IPS-NIHi11 (cell line): ENCODE data around the gene EYS.
"Not testable (repeated sequence)": the region's sequence is repeated elsewhere in the genome, so short reads cannot be mapped to it uniquely, and the experiment has no call there.

Experiments
- DNase-seq: peaks from one replicate; pipeline ENCODE4 v3.0.0; 2012; ENCODE audit warnings: mixed read lengths, low spot score

Gene EYS

GRCh38 chr6:64476935-64477334, 1230.1 kb downstream of the EYS start:
- DNase-seq, result no peak

- not testable (repeated sequence) for DNase-seq
These were observed 1237.6 kb downstream of the EYS start for GRCh38 chr6:64469405-64469804.

DNA sequence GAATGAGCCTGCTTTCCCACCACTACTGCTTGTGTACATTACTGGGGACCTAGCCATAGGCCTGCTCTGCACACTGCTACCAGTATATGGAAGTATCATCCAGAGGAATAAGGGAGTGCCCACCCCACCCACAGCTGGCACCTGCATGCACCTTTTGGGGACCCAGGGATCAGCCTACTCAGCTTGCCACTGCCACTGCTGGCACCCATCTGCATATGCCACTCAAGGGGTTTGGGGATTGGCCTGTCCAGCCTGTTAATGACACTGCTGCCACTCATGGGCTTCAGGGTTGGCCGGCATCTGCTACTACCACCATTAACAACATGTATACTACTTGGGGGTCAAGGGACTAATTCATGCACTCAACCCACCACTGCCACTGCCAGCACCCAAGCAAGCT, 1239.4 kb downstream of the EYS start:
- DNase-seq, result no peak

GRCh38 chr6:64459411-64459944, 1247.5 kb downstream of the EYS start:
- DNase-seq, result no peak

- DNase-seq, result not testable (repeated sequence)
These were observed 1258.9 kb downstream of the EYS start for GRCh38 chr6:64448101-64448500.

DNA sequence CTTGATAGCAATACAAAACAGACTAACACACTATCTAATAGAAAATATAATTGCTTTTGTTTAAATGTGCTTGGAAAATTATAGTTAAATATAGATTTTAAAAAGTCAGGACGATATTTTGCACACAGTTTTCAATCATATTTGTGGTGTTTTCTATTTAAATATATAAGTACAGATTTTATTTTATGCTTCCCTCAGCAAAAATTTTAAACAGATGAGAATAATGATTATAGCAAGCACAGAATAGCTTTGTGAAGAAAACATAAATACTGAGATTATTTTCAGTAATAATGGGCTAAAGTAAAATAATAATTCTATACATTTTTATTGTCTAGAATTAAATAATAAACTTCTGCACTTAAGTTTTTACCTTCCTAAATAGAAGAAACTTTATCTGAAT, 1262.0 kb downstream of the EYS start:
- DNase-seq, result no peak

GRCh38 chr6:64439274-64439673, 1267.8 kb downstream of the EYS start:
- DNase-seq, result no peak

DNA sequence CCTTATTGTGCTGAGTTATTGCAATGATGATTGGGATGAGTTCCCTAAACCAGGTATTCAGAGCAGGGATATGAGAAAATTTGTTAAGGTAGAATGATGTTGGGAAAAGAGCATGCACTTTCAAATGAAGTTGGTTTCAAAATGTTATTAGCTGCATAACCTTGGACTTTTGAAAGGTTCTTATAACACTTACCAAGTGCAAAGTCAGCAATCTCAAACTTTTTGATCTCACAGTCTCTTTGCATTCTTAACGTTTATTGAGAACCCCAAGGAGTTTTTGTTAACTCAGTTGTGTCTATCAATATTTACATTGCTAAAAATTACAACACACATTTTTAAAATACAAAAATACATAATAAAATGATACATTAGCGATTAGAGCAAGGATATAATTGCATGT, 1269.0 kb downstream of the EYS start:
- no peak for DNase-seq

- DNase-seq, result no peak
These were observed 1277.1 kb downstream of the EYS start for GRCh38 chr6:64429926-64430325.

GRCh38 chr6:64428186-64428585, 1278.8 kb downstream of the EYS start:
- DNase-seq, result no peak

GRCh38 chr6:64415926-64416325, 1291.1 kb downstream of the EYS start:
- no peak for DNase-seq

- DNase-seq, result no peak
These were observed 1295.8 kb downstream of the EYS start for GRCh38 chr6:64411226-64411625.

DNA sequence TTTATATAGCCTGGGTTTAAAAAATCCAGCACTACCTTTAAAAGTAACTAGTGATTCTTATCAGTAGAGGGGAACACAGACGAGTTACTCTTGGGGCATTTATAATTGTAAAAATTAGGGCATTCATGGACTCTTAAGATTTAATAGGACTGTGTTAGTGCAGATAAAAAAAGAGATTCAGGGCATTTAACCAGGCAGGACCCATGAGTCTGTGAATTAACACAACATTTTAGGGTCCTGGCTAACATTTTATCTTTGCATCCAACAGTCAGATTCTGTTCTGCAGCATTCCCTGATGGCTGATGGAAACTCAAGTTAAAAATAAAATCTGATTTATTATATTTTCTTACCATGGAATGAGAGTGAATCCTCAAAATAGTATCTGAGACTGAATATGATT, 1297.1 kb downstream of the EYS start:
- DNase-seq, result no peak

- DNase-seq, result no peak
These were observed 1302.6 kb downstream of the EYS start for GRCh38 chr6:64404396-64404795.

DNA sequence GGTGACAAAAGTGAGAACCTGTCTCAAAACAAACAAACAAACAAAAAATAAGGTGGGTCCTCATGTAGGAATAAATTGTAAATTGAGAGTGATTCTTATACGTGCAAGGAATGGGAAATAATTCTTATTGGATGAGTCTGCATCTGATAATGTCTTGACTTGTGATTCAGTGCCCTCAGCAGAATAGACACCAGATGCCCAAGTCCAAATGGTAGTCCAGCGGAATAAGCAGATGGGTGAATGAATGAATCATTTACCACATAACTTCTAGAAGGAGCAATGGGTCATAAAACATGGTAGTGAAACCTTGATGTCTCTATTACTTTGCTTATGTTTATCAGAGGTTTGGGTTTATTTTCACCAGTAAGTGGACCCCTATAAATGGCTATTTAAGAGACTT, 1323.7 kb downstream of the EYS start:
- no peak for DNase-seq

DNA sequence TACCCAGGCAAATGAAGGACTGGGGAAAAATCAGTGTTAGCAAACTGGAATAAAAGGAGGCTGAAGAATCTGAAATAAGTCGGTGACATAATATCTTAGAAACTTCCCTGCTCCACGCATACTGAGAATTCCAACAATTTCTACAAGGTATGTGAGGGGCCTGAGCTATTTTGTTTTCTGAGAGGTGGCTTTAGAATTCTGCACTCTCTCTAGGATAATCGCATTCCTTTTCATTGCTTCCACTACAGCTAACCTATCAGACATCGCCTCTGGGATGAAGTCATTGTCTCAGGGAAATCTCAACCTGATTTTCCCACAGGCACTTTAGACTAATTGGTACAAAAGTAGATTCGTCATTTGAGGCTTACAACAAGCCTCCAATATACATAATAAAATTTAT, 1330.6 kb downstream of the EYS start:
- DNase-seq, result peak; percentile 24

GRCh38 chr6:64357430-64357829, 1349.6 kb downstream of the EYS start:
- no peak for DNase-seq

GRCh38 chr6:64347411-64347810, 1359.6 kb downstream of the EYS start:
- DNase-seq, result no peak

GRCh38 chr6:64335195-64335594, 1371.8 kb downstream of the EYS start:
- DNase-seq, result no peak

- no peak for DNase-seq
These were observed 1372.4 kb downstream of the EYS start for GRCh38 chr6:64334636-64335035.

- peak; percentile 41 for DNase-seq
These were observed 1376.2 kb downstream of the EYS start for GRCh38 chr6:64330694-64331307.

DNA sequence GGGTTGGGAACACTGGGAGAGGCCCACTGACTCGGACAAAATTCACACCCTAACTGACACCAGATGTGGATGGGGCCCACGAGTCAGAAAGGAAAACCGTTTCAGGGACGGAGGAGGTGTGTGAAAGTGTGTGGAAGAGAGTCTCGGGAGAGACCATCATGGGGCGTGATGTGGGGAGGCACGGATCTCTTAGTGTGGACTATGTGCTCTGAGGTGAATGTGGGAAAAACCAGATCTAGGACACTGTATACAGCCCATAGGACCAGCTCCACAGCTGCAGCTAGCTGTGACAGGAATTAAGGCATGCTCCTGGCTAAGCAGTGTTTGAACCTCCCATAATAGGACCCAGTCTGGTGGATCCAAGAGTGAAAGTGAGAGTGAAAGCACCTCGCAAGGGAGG, 1380.1 kb downstream of the EYS start:
- no peak for DNase-seq

DNA sequence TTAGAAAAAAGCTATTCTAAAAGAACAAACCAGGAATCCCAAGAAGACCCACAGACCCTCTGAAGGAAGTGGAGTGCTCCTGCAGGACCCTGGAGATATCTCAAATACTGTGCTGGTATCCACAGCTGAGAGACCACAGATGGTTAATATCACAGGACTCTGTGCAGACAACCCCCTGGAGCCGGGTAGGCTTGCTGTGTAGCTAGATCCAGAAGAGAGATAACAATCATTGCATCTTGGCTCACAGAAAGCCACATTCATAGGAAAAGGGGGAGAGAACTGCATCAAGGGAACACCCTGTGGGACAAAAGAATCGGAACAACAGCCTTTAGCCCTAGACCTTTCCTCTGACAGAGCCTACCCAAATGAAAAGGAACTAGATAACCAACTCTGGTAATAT, 1381.9 kb downstream of the EYS start:
- DNase-seq, result no peak

DNA sequence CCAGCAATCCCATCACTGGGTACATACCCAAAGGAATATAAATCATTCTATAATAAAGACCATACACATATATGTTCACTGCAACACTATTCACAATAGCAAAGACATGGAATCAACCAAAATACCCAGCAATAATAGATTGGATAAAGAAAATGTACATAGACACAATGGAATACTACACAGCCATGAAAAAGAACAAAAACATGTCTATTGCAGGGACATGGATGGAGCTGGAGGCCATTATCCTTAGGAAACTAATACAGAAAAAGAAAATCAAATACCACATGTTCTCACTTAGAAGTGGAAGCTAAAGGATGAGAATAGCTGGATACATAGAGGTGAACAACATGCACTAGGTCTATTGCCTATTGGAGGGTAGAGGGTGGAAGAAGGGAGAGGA, 1396.8 kb downstream of the EYS start:
- no peak for DNase-seq
